GM12873 (cell line): ENCODE results near the gene UBQLN4.
A peak's percentile ranks its signal among the peaks of the same experiment; 100 is the strongest.

Experiments used
- CTCF ChIP-seq: IDR thresholded peaks from 2 replicates; pipeline ENCODE4 v1.5.1; 2012; ENCODE audit warnings: low read depth, mild to moderate bottlenecking, moderate library complexity, low read length, control low read depth; ENCODE audit not compliant: insufficient read depth; ENCODE audit errors: missing control alignments

The UBQLN4 gene

GRCh38 chr1:156054500-156055280, 1.1 kb upstream of the UBQLN4 start, which contains the start of gene LAMTOR2:
Gene LAMTOR2 (plus strand): TSS chr1:156054782. CDS start chr1:156054890, 108 bp downstream.
- TF ChIP-seq CTCF = no peak

- peak; percentile 42 for TF ChIP-seq CTCF
These were observed 483 bp downstream of the UBQLN4 start for GRCh38 chr1:156052862-156053767.

GRCh38 chr1:156051011-156051725, 2.4 kb downstream of the UBQLN4 start:
- no peak for TF ChIP-seq CTCF

GRCh38 chr1:156050376-156050775, 3.2 kb downstream of the UBQLN4 start:
- TF ChIP-seq CTCF = no peak

- TF ChIP-seq CTCF = no peak
These were observed 4.8 kb downstream of the UBQLN4 start for GRCh38 chr1:156048663-156049258.

- TF ChIP-seq CTCF = no peak
These were observed 8.5 kb downstream of the UBQLN4 start for GRCh38 chr1:156045076-156045475.
